GM12891 (cell line): ENCODE results near the gene CD69.

Experiments used
- POLR2A ChIP-seq: IDR thresholded peaks from 2 replicates; pipeline ENCODE4 v1.6.1; 2011; ENCODE audit warnings: low read depth, low read length, control low read depth
- POLR2AphosphoS5 ChIP-seq: IDR thresholded peaks from 2 replicates; pipeline ENCODE4 v1.6.1; 2011; ENCODE audit warnings: low read depth, low read length, control low read depth
- SPI1 ChIP-seq: IDR thresholded peaks from 2 replicates; pipeline ENCODE4 v1.6.1; 2011; ENCODE audit warnings: low read depth, low read length, control low read depth
- TAF1 ChIP-seq: IDR thresholded peaks from 2 replicates; pipeline ENCODE4 v1.6.1; 2011; ENCODE audit warnings: low read depth, low read length, control low read depth

GRCh38 chr12:9735601-9736000 is 25.1 kb downstream of the CD69 start:
- TF ChIP-seq POLR2AphosphoS5 (no peak), TAF1 (no peak), POLR2A (no peak), SPI1 (peak; percentile 58)
